Dermis microvascular lymphatic vessel endothelial cell (primary cell): ENCODE data around the gene DHRS4. TPM values are rescaled to one million over a fixed set of nuclear protein-coding genes. Genes with fewer than 3 reads are reported as not detected.
A peak's percentile ranks its signal among the peaks of the same experiment; 100 is the strongest.

ENCODE experiments used
- DNase-seq, 2 donors: peaks; one replicate each; pipeline versions ENCODE4 v3.0.0 to v3.0.0-alpha.2; 2010; ENCODE audit warnings: low read depth in 2 of 2
- total RNA-seq: library from RNA; depleted of rRNA; stranded (reverse); fragments of >200 nt; gene quantifications from 2 replicates; pipeline ENCODE4 v1.2.1, GENCODE V29; 2014

Gene DHRS4
- total RNA-seq = 43.4 and 53.1 TPM in 2 replicates

- DNase-seq = peak; percentile 51 to 83
Measured at GRCh38 chr14:23953464-23954278, at the start of gene DHRS4. Gene DHRS4 (plus strand): TSS chr14:23953770. CDS start chr14:23953789, 19 bp downstream.

GRCh38 chr14:23910101-23910875, 43.3 kb upstream of the DHRS4 start:
- DNase-seq = peak; percentile 6 to 54

GRCh38 chr14:23910876-23911210, 42.7 kb upstream of the DHRS4 start:
- DNase-seq = no peak

- DNase-seq = no peak
Measured at GRCh38 chr14:23915559-23915958, 38.0 kb upstream of the DHRS4 start.

- no peak for DNase-seq
Measured at GRCh38 chr14:23916004-23916403, 37.6 kb upstream of the DHRS4 start.

GRCh38 chr14:23916446-23916845, 37.1 kb upstream of the DHRS4 start:
- DNase-seq = no peak

GRCh38 chr14:23922545-23922944, 31.0 kb upstream of the DHRS4 start:
- DNase-seq = no peak

- no peak for DNase-seq
Measured at GRCh38 chr14:23925523-23926075, 28.0 kb upstream of the DHRS4 start.

GRCh38 chr14:23926543-23926942, 27.0 kb upstream of the DHRS4 start:
- no peak for DNase-seq

GRCh38 chr14:23929136-23929535, 24.4 kb upstream of the DHRS4 start:
- DNase-seq = no peak

- DNase-seq = peak; percentile 30 to 74
Measured at GRCh38 chr14:23929822-23930294, 23.7 kb upstream of the DHRS4 start.

GRCh38 chr14:23930742-23931141, 22.8 kb upstream of the DHRS4 start:
- no peak for DNase-seq

- DNase-seq = no peak
Measured at GRCh38 chr14:23931721-23932289, 21.8 kb upstream of the DHRS4 start.

- no peak for DNase-seq
Measured at GRCh38 chr14:23932639-23933038, 20.9 kb upstream of the DHRS4 start.

GRCh38 chr14:23933108-23933741, 20.3 kb upstream of the DHRS4 start:
- DNase-seq = no peak

- no peak for DNase-seq
Measured at GRCh38 chr14:23933742-23934128, 19.8 kb upstream of the DHRS4 start.

GRCh38 chr14:23935158-23935557, 18.4 kb upstream of the DHRS4 start:
- no peak for DNase-seq

GRCh38 chr14:23936084-23936829, 17.3 kb upstream of the DHRS4 start:
- DNase-seq = no peak

GRCh38 chr14:23937203-23937602, 16.4 kb upstream of the DHRS4 start:
- DNase-seq = no peak

- no peak for DNase-seq
Measured at GRCh38 chr14:23938823-23939222, 14.7 kb upstream of the DHRS4 start.
